Spleen (tissue), 11 donors: ENCODE data around the gene EIPR1. TPM values are rescaled to one million over a fixed set of nuclear protein-coding genes. Genes with fewer than 3 reads are reported as not detected.
A peak's percentile ranks its signal among the peaks of the same experiment; 100 is the strongest.

Experiments used
- DNase-seq: peaks from one replicate; pipeline ENCODE4 v3.0.0-alpha.2; 2020
- H3K27ac ChIP-seq, 8 donors: fragments of 200-600 bp; sonication (generic) in 7 of 8; 1 replicate in 4 of 8; 2 replicates in 4 of 8; pipeline versions ENCODE4 v1.5.0 to v1.8.0; 2016 to 2021; ENCODE audit warnings: inconsistent platforms in 4 of 8, mild to moderate bottlenecking in 4 of 8, moderate library complexity in 1 of 8
- H3K27me3 ChIP-seq, 7 donors: fragments of 200-600 bp; sonication (generic) in 6 of 7; replicated peaks in 1 of 7; 1 replicate in 4 of 7; 2 replicates in 3 of 7; pipeline versions ENCODE4 v1.5.0 to v1.8.0; 2016 to 2021; ENCODE audit warnings: inconsistent platforms in 3 of 7, mild to moderate bottlenecking in 1 of 7
- H3K36me3 ChIP-seq, 6 donors: fragments of 200-600 bp; sonication (generic) in 5 of 6; 1 replicate in 4 of 6; 2 replicates in 2 of 6; pipeline versions ENCODE4 v1.5.0 to v1.8.0; 2016 to 2021; ENCODE audit warnings: inconsistent platforms in 2 of 6
- H3K4me1 ChIP-seq, 6 donors: fragments of 200-600 bp; sonication (generic) in 5 of 6; 1 replicate in 3 of 6; 2 replicates in 3 of 6; pipeline versions ENCODE4 v1.5.0 to v1.8.0; 2016 to 2021; ENCODE audit warnings: inconsistent platforms in 3 of 6
- H3K4me3 ChIP-seq, 8 donors: fragments of 200-600 bp; sonication (generic) in 7 of 8; 1 replicate in 4 of 8; 2 replicates in 4 of 8; pipeline versions ENCODE4 v1.5.0 to v1.8.0; 2016 to 2021; ENCODE audit warnings: inconsistent platforms in 4 of 8, mild to moderate bottlenecking in 4 of 8, moderate library complexity in 2 of 8
- H3K9me3 ChIP-seq, 8 donors: fragments of 200-600 bp; sonication (generic) in 7 of 8; 1 replicate in 4 of 8; 2 replicates in 4 of 8; pipeline versions ENCODE4 v1.5.0 to v1.8.0; 2016 to 2021; ENCODE audit warnings: inconsistent platforms in 4 of 8
- CTCF ChIP-seq, 11 experiments: fragments of 200-600 bp in 7 of 11; fragments of 450-650 bp in 4 of 11; sonication (generic) in 4 of 11; IDR thresholded peaks in 8 of 11; conservative IDR thresholded peaks in 3 of 11; 1 replicate in 7 of 11; 2 replicates in 4 of 11; pipeline versions ENCODE4 v1.4.0 to v1.8.0; 2016 to 2021; ENCODE audit warnings: antibody characterized with exemption in 11 of 11, inconsistent platforms in 4 of 11, mild to moderate bottlenecking in 1 of 11
- POLR2A ChIP-seq, 3 donors: fragments of 450-650 bp; IDR thresholded peaks; one replicate each; pipeline ENCODE4 v1.5.1; 2017; ENCODE audit warnings: antibody characterized with exemption in 3 of 3, mild to moderate bottlenecking in 1 of 3
- POLR2AphosphoS5 ChIP-seq, 3 donors: sonication (generic); formaldehyde crosslinking; IDR thresholded peaks; one replicate each; pipeline ENCODE4 v1.5.1; 2017; ENCODE audit warnings: antibody characterized with exemption in 3 of 3
- WGBS, 5 donors: extraction: QIAGEN DNeasy Blood & Tissue Kit in 3 of 5; methylation state at CpG; one replicate each; pipeline versions ENCODE4 v1.1.5 to v1.1.7; 2013 to 2018; 5-methylcytosine and 5-hydroxymethylcytosine counted together
- intact Hi-C: fragments of 100-400 bp; cut with DNase I; formaldehyde crosslinking; loops from one replicate; pipeline ENCODE4 v1.15.0; 2023; ENCODE audit warnings: low total_unique reads
- polyA plus RNA-seq, 3 donors: library from polyadenylated mRNA; stranded (reverse); fragments of 200-250 nt; gene quantifications; one replicate each; pipeline ENCODE4 v1.2.1, GENCODE V29; 2013
- total RNA-seq, 7 donors: library from RNA; depleted of rRNA in 3 of 7; stranded (reverse); fragments of >200 nt in 3 of 7; fragmentation: NEBNext Ultra II Directional in 4 of 7; extraction: Animal tissue kit (Norgen Biotek cat#: 25700) in 4 of 7; gene quantifications; one replicate each; pipeline versions ENCODE4 v1.1.0 to v1.2.1, GENCODE V29; 2016 to 2021
- donor health status: healthy with polysubstance abuse.
- donor health status: DM: no; HTN: no; CAD: no; lungs with moderate emphysema.
- donor health status: DM: no; HTN: no; CAD: no.
- donor health status: Bipolar disorder and iron deficiency.
- donor health status: healthy.
- donor health status: DM: no; HTN: no; CAD: no.
- donor health status: DM: yes; HTN: yes; CAD: no.

The EIPR1 gene
- total and polyA plus RNA-seq, 10 donors = 16.1 to 60.1 (median 26.3) TPM

- H3K9me3 ChIP-seq = no peaks in the 10 kb centered on the region
- no peaks in the 10 kb centered on the region for H3K4me1 ChIP-seq
- H3K36me3 ChIP-seq = peaks cover 0 to 75% (median 9%) of the 10 kb centered on the region in 6 donors
- intact Hi-C loops = no loop called here
- 78 to 94% (median 84%) methylated on average over 11 of the region's 11 CpGs for WGBS, 5 donors
- H3K27me3 ChIP-seq = no peaks in the 10 kb centered on the region
- H3K4me3 ChIP-seq = no peak overlapping the region
- H3K27ac ChIP-seq = no peak overlapping the region
- DNase-seq = peak; percentile 51
- TF ChIP-seq CTCF (IDR thresholded peaks at IDR 0.05 in 8 of 11, conservative IDR thresholded peaks at IDR 0.05 in 3 of 11) = no peak
- TF ChIP-seq POLR2A (IDR thresholded peaks at IDR 0.05) = no peak
- TF ChIP-seq POLR2AphosphoS5 (IDR thresholded peaks at IDR 0.05) = no peak
These were observed 52.0 kb downstream of the EIPR1 start for GRCh38 chr2:3325458-3326181.

- Histone ChIP-seq H3K9me3 (no peaks in the 10 kb centered on the region), H3K27me3 (no peaks in the 10 kb centered on the region)
- intact Hi-C loops = no loop called here
These were observed 53.0 kb downstream of the EIPR1 start for GRCh38 chr2:3324404-3325281.

GRCh38 chr2:3324036-3324386 is 53.6 kb downstream of the EIPR1 start:
- 93 to 96% (median 95%) methylated on average over 8 to 11 of the region's 11 CpGs for WGBS, 5 donors
- no peak for DNase-seq
- peaks cover 0 to 76% (median 5%) of the 10 kb centered on the region in 6 donors for H3K36me3 ChIP-seq
- H3K27ac ChIP-seq = no peak overlapping the region
- intact Hi-C loops = no loop called here
- H3K4me3 ChIP-seq = no peak overlapping the region
- TF ChIP-seq POLR2A (IDR thresholded peaks at IDR 0.05) = no peak
- TF ChIP-seq CTCF (IDR thresholded peaks at IDR 0.05 in 8 of 11, conservative IDR thresholded peaks at IDR 0.05 in 3 of 11) = no peak
- TF ChIP-seq POLR2AphosphoS5 (IDR thresholded peaks at IDR 0.05) = no peak
- H3K4me1 ChIP-seq = no peaks in the 10 kb centered on the region
- H3K9me3 ChIP-seq = no peaks in the 10 kb centered on the region
- H3K27me3 ChIP-seq = no peaks in the 10 kb centered on the region

More at GRCh38 chr2:3324404-3325281, 53.0 kb downstream of the EIPR1 start:
- DNase-seq = peak; percentile 67
- Histone ChIP-seq H3K27ac (no peak overlapping the region), H3K36me3 (peaks cover 0 to 70% (median 5%) of the 10 kb centered on the region in 6 donors), H3K4me1 (no peaks in the 10 kb centered on the region), H3K4me3 (no peak overlapping the region)
- TF ChIP-seq POLR2A (IDR thresholded peaks at IDR 0.05) (no peak), CTCF (IDR thresholded peaks at IDR 0.05 in 8 of 11, conservative IDR thresholded peaks at IDR 0.05 in 3 of 11) (no peak), POLR2AphosphoS5 (IDR thresholded peaks at IDR 0.05) (no peak)
- WGBS, 5 donors = 93 to 97% (median 96%) methylated on average over 28 to 34 of the region's 34 CpGs
